ENCODE measurements around the gene ERO1A. TPM values are rescaled to one million over a fixed set of nuclear protein-coding genes. Genes with fewer than 3 reads are reported as not detected.

ERO1A gene
- polyA plus RNA-seq, 1 donor (not counting 4 experiments of a cell fraction or from before 2014, with no cell fraction given): 131 TPM

- Histone ChIP-seq H3K27ac (ENCODE audit: control insufficient read depth, insufficient read depth, low read length) (no peak overlapping the region), H4K20me1 (ENCODE audit: control insufficient read depth, extremely low read depth, insufficient read depth, low read length) (peaks cover 8% of the 10 kb centered on the region), H2AFZ (ENCODE audit: control insufficient read depth, low read length) (no peak overlapping the region), H3K4me3 (ENCODE audit: control insufficient read depth in 2 of 3, extremely low read depth in 1 of 3, insufficient read depth in 2 of 3, low read depth in 1 of 3, low read length in 3 of 3) (no peak overlapping the region), H3K27me3 (ENCODE audit: control insufficient read depth, extremely low read depth, insufficient read depth, low read length) (no peaks in the 10 kb centered on the region), H3K9ac (ENCODE audit: control insufficient read depth, extremely low read depth, insufficient read depth, low read length) (no peak overlapping the region), H3K9me3 (ENCODE audit: control insufficient read depth, low read depth, low read length) (no peaks in the 10 kb centered on the region), H3K79me2 (ENCODE audit: control insufficient read depth, insufficient read depth, low read length) (peaks cover 92% of the 10 kb centered on the region), H3K36me3 (ENCODE audit: control insufficient read depth in 2 of 2, extremely low read depth in 1 of 2, insufficient read depth in 2 of 2, low read length in 2 of 2) (peaks cover 0 to 6% of the 10 kb centered on the region in 2 experiments), H3K9me1 (ENCODE audit: control insufficient read depth, extremely low read depth, insufficient read depth, low read length) (no peaks in the 10 kb centered on the region), H3K4me1 (ENCODE audit: control insufficient read depth, extremely low read depth, insufficient read depth, low read length) (peaks cover 25% of the 10 kb centered on the region), H3K4me2 (ENCODE audit: control insufficient read depth, extremely low read depth, insufficient read depth, low read depth, low read length) (peak overlapping the region; percentile 33)
- DNase-seq (ENCODE audit: low read depth, low spot score) (no peak), FAIRE-seq (no peak)
- TF ChIP-seq CTCF (optimal IDR thresholded peaks at IDR 0.05 in 1 of 3, IDR thresholded peaks at IDR 0.05 in 1 of 3, conservative IDR thresholded peaks at IDR 0.05 in 1 of 3; ENCODE audit: extremely low read depth in 1 of 3, insufficient read depth in 2 of 3, low read length in 3 of 3) (no peak), EZH2 (IDR thresholded peaks at IDR 0.05; ENCODE audit: low read length) (no peak)
- dilution Hi-C loops (cut with MboI; ENCODE audit: extremely low pct_ligation_motif_present, low sequenced_read_pairs): no loop called here
These were observed 4.2 kb downstream of the ERO1A start for GRCh38 chr14:52690983-52691760.

- TF ChIP-seq CTCF (optimal IDR thresholded peaks at IDR 0.05 in 1 of 3, IDR thresholded peaks at IDR 0.05 in 1 of 3, conservative IDR thresholded peaks at IDR 0.05 in 1 of 3; ENCODE audit: extremely low read depth in 1 of 3, insufficient read depth in 2 of 3, low read length in 3 of 3) (no peak), EZH2 (IDR thresholded peaks at IDR 0.05; ENCODE audit: low read length) (no peak)
- dilution Hi-C loops (cut with MboI; ENCODE audit: extremely low pct_ligation_motif_present, low sequenced_read_pairs): no loop called here
- H3K4me3 ChIP-seq (ENCODE audit: control insufficient read depth in 2 of 3, extremely low read depth in 1 of 3, insufficient read depth in 2 of 3, low read depth in 1 of 3, low read length in 3 of 3): no peak overlapping the region
- H3K9ac ChIP-seq (ENCODE audit: control insufficient read depth, extremely low read depth, insufficient read depth, low read length): no peak overlapping the region
- peaks cover 92% of the 10 kb centered on the region for H3K79me2 ChIP-seq (ENCODE audit: control insufficient read depth, insufficient read depth, low read length)
- no peak for DNase-seq (ENCODE audit: low read depth, low spot score)
- FAIRE-seq: no peak
- H3K9me3 ChIP-seq (ENCODE audit: control insufficient read depth, low read depth, low read length): no peaks in the 10 kb centered on the region
- no peak overlapping the region for H2AFZ ChIP-seq (ENCODE audit: control insufficient read depth, low read length)
- H3K36me3 ChIP-seq (ENCODE audit: control insufficient read depth in 2 of 2, extremely low read depth in 1 of 2, insufficient read depth in 2 of 2, low read length in 2 of 2): peaks cover under 1 to 3% of the 10 kb centered on the region in 2 experiments
- no peaks in the 10 kb centered on the region for H3K4me1 ChIP-seq (ENCODE audit: control insufficient read depth, extremely low read depth, insufficient read depth, low read length)
- no peaks in the 10 kb centered on the region for H3K27me3 ChIP-seq (ENCODE audit: control insufficient read depth, extremely low read depth, insufficient read depth, low read length)
- no peak overlapping the region for H3K4me2 ChIP-seq (ENCODE audit: control insufficient read depth, extremely low read depth, insufficient read depth, low read depth, low read length)
- no peak overlapping the region for H3K27ac ChIP-seq (ENCODE audit: control insufficient read depth, insufficient read depth, low read length)
- H3K9me1 ChIP-seq (ENCODE audit: control insufficient read depth, extremely low read depth, insufficient read depth, low read length): no peaks in the 10 kb centered on the region
- H4K20me1 ChIP-seq (ENCODE audit: control insufficient read depth, extremely low read depth, insufficient read depth, low read length): peaks cover 18% of the 10 kb centered on the region
These were observed 9.2 kb downstream of the ERO1A start for GRCh38 chr14:52686176-52686575.
